GM12878 (cell line): ENCODE results near the gene NCAPD2. TPM values are rescaled to one million over a fixed set of nuclear protein-coding genes. Genes with fewer than 3 reads are reported as not detected.
A peak's percentile ranks its signal among the peaks of the same experiment; 100 is the strongest.

Experiments
- ASH2L ChIP-seq: fragments of 300-600, 200-600 bp; sonication (generic); IDR thresholded peaks from 2 replicates; pipeline ENCODE4 v1.6.1; 2017; ENCODE audit warnings: low read depth, mild to moderate bottlenecking, borderline replicate concordance
- ESRRA ChIP-seq: IDR thresholded peaks from 2 replicates; pipeline ENCODE4 v1.6.1; 2012; ENCODE audit warnings: mild to moderate bottlenecking, low read length, improper control_type of control experiment
- EZH2 ChIP-seq: IDR thresholded peaks from 2 replicates; pipeline ENCODE4 v1.6.1; 2012; ENCODE audit warnings: low read depth, mild to moderate bottlenecking, control low read depth, inconsistent platforms, low read length, borderline replicate concordance; ENCODE audit not compliant: control insufficient read depth
- FOXK2 ChIP-seq: fragments of 450-650 bp; IDR thresholded peaks from 2 replicates; pipeline ENCODE4 v1.6.1; 2017; ENCODE audit warnings: mild to moderate bottlenecking, moderate library complexity
- polyA plus RNA-seq, 11 experiments: library from polyadenylated mRNA; depleted of rRNA in 4 of 11; unstranded in 6 of 11; stranded (reverse) in 5 of 11; fragments of >200 nt; fragmentation: Nextera tagmentation in 4 of 11; fragmentation: Illumina TruSeq in 1 of 11; extraction: Ambion mirVana in 4 of 11; extraction: Trizol in 1 of 11; gene quantifications; 1 replicate in 1 of 11; 2 replicates in 10 of 11; pipeline versions ENCODE4 v1.2.1 to v1.2.3, GENCODE V29; 2011 to 2016; ENCODE audit warnings: inconsistent platforms in 2 of 11, missing spikeins in 2 of 11, low read depth in 1 of 11
- total RNA-seq, 4 experiments: library from RNA; depleted of rRNA in 3 of 4; stranded (reverse); fragments of >200 nt in 3 of 4; fragmentation: Illumina TruSeq in 1 of 4; extraction: Trizol in 1 of 4; gene quantifications; 2 replicates each; pipeline versions ENCODE4 v1.2.1 to v1.2.3, GENCODE V29; 2013 to 2021
- TF ChIP-seq, protein P1 (sequence below): fragments of 450-650 bp; IDR thresholded peaks from 2 replicates; pipeline ENCODE4 v1.6.1; 2017; ENCODE audit warnings: mild to moderate bottlenecking, low read depth, inconsistent platforms; ENCODE audit not compliant: poor library complexity, severe bottlenecking
- TF ChIP-seq, protein P2 (sequence below): fragments of 450-650 bp; IDR thresholded peaks from 2 replicates; pipeline ENCODE4 v1.6.1; 2016; ENCODE audit warnings: mild to moderate bottlenecking
- TF ChIP-seq, protein P3 (sequence below): IDR thresholded peaks from 2 replicates; pipeline ENCODE4 v1.6.1; 2011; ENCODE audit warnings: borderline replicate concordance, low read depth, mild to moderate bottlenecking, moderate library complexity, mixed read lengths, low read length; ENCODE audit not compliant: insufficient read depth; ENCODE audit errors: extremely low read length

Gene NCAPD2
- total and polyA plus RNA-seq, 10 of the 15 experiments (the other 5 are each of a cell fraction or from before 2014, with no cell fraction given): 24.2 to 160 (median 110) TPM

DNA sequence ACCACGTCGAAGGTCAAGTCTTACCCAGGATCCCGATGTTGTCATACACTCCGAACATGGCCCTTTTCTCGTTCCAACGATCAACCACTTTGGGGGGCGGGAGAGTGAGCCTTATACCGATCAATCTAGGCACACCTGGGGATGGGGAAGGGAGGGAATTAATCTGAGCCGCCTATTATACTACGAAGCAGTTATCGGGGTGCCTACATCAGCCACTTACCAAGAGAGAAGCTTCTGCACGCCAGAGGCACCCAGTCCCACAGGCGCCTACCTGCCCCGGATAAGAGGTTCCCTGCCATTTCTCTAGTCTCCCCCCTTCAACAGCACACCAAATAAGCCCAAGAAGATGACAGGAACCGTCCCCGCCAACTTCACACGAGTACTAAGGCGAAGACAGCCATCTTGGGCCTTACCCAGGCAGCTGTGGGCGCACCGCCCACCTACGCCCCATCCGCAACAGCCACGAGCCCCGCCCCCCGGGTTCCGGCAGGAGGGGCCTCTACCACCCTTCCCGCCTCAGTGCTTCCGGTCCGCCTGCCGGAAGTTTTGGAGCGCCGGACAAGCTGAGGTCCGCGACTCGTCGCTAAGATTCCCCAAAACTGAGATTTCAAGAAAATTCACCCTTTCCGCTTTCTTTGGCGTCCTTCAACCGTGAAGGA lies 935 bp upstream of the NCAPD2 start, which contains the start of gene MRPL51 (continued):
- TF ChIP-seq, protein P1, sequence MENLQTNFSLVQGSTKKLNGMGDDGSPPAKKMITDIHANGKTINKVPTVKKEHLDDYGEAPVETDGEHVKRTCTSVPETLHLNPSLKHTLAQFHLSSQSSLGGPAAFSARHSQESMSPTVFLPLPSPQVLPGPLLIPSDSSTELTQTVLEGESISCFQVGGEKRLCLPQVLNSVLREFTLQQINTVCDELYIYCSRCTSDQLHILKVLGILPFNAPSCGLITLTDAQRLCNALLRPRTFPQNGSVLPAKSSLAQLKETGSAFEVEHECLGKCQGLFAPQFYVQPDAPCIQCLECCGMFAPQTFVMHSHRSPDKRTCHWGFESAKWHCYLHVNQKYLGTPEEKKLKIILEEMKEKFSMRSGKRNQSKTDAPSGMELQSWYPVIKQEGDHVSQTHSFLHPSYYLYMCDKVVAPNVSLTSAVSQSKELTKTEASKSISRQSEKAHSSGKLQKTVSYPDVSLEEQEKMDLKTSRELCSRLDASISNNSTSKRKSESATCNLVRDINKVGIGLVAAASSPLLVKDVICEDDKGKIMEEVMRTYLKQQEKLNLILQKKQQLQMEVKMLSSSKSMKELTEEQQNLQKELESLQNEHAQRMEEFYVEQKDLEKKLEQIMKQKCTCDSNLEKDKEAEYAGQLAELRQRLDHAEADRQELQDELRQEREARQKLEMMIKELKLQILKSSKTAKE: no peak
- TF ChIP-seq, protein P2, sequence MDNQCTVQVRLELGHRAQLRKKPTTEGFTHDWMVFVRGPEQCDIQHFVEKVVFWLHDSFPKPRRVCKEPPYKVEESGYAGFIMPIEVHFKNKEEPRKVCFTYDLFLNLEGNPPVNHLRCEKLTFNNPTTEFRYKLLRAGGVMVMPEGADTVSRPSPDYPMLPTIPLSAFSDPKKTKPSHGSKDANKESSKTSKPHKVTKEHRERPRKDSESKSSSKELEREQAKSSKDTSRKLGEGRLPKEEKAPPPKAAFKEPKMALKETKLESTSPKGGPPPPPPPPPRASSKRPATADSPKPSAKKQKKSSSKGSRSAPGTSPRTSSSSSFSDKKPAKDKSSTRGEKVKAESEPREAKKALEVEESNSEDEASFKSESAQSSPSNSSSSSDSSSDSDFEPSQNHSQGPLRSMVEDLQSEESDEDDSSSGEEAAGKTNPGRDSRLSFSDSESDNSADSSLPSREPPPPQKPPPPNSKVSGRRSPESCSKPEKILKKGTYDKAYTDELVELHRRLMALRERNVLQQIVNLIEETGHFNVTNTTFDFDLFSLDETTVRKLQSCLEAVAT: 0 out of 2 replicates have a peak, but pooled peaks have one; percentile 78
- no peak for TF ChIP-seq ASH2L
- TF ChIP-seq FOXK2: peak; percentile 59; the same call in 1 of the 2 replicates
- TF ChIP-seq, protein P3, sequence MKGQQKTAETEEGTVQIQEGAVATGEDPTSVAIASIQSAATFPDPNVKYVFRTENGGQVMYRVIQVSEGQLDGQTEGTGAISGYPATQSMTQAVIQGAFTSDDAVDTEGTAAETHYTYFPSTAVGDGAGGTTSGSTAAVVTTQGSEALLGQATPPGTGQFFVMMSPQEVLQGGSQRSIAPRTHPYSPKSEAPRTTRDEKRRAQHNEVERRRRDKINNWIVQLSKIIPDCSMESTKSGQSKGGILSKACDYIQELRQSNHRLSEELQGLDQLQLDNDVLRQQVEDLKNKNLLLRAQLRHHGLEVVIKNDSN: peak; percentile 9
- no peak for TF ChIP-seq EZH2
- TF ChIP-seq ESRRA: no peak
